DND-41 (cell line): ENCODE measurements around the gene FXYD5.

Experiments
- ATAC-seq: fragments of 200-7000 bp; cut with Tn5 transposase; 3 replicates; pipeline ENCODE4 v1.9.1; 2021; ENCODE audit warnings: low read depth; ENCODE audit not compliant: insufficient read depth
- DNase-seq: peaks from one replicate; pipeline ENCODE4 v3.0.0-alpha.2; 2020
- H2AFZ ChIP-seq: 2 replicates; pipeline ENCODE4 v1.6.0; 2012; ENCODE audit warnings: low read depth, low read length
- H3K27ac ChIP-seq: 2 replicates; pipeline ENCODE4 v1.5.1; 2012; ENCODE audit warnings: low read length, inconsistent platforms
- H3K27me3 ChIP-seq: fragments of 200-600 bp; sonication (generic); 2 replicates; pipeline ENCODE4 v1.6.0; 2012; ENCODE audit warnings: low read length, mild to moderate bottlenecking, inconsistent platforms; ENCODE audit not compliant: insufficient read depth, poor library complexity
- H3K36me3 ChIP-seq: 2 replicates; pipeline ENCODE4 v1.5.1; 2012; ENCODE audit warnings: low read length, inconsistent platforms; ENCODE audit not compliant: insufficient read depth
- H3K4me1 ChIP-seq: 2 replicates; pipeline ENCODE4 v1.5.1; 2012; ENCODE audit warnings: mild to moderate bottlenecking, low read length; ENCODE audit not compliant: insufficient read depth
- H3K4me2 ChIP-seq: 2 replicates; pipeline ENCODE4 v1.6.0; 2012; ENCODE audit warnings: mild to moderate bottlenecking, moderate library complexity, low read length, inconsistent platforms; ENCODE audit not compliant: insufficient read depth
- H3K4me3 ChIP-seq, 2 experiments: fragments of 200-600 bp in 1 of 2; shearing (Covaris generic) in 1 of 2; 2 replicates each; pipeline ENCODE4 v1.5.1; 2012 to 2016; ENCODE audit warnings: inconsistent platforms in 2 of 2, low read length in 2 of 2, mild to moderate bottlenecking in 2 of 2, low read depth in 1 of 2, moderate library complexity in 1 of 2
- H3K79me2 ChIP-seq: 2 replicates; pipeline ENCODE4 v1.6.0; 2012; ENCODE audit warnings: low read length, inconsistent platforms; ENCODE audit not compliant: insufficient read depth
- H3K9ac ChIP-seq: 2 replicates; pipeline ENCODE4 v1.6.0; 2012; ENCODE audit warnings: low read depth, mild to moderate bottlenecking, inconsistent platforms, low read length, moderate library complexity
- H3K9me3 ChIP-seq: 2 replicates; pipeline ENCODE4 v1.5.1; 2012; ENCODE audit warnings: low read length, moderate library complexity, mild to moderate bottlenecking, inconsistent platforms; ENCODE audit not compliant: insufficient read depth, severe bottlenecking
- H4K20me1 ChIP-seq: 2 replicates; pipeline ENCODE4 v1.6.0; 2012; ENCODE audit warnings: low read length; ENCODE audit not compliant: insufficient read depth
- CTCF ChIP-seq: IDR thresholded peaks from 2 replicates; pipeline ENCODE4 v1.5.1; 2012; ENCODE audit warnings: borderline replicate concordance, low read length, moderate library complexity, mild to moderate bottlenecking; ENCODE audit not compliant: poor library complexity, severe bottlenecking; ENCODE audit errors: extremely low read depth
- EZH2 ChIP-seq: IDR thresholded peaks from 3 replicates; pipeline ENCODE4 v1.6.1; 2012; ENCODE audit warnings: borderline replicate concordance, low read depth, mild to moderate bottlenecking, moderate library complexity, low read length, inconsistent platforms; ENCODE audit not compliant: severe bottlenecking

Gene FXYD5

GRCh38 chr19:35212241-35212640 is 57.7 kb downstream of the FXYD5 start:
- H3K27me3 ChIP-seq = peaks cover 3% of the 10 kb centered on the region
- H3K4me2 ChIP-seq = no peak overlapping the region
- ATAC-seq (no peak), DNase-seq (no peak)
- peaks cover 7% of the 10 kb centered on the region for H3K4me1 ChIP-seq
- no peak overlapping the region for H3K4me3 ChIP-seq
- H3K27ac ChIP-seq = no peak overlapping the region
- no peaks in the 10 kb centered on the region for H3K36me3 ChIP-seq
- peaks cover 3% of the 10 kb centered on the region; the same call in 1 of the 2 replicates for H4K20me1 ChIP-seq
- H3K79me2 ChIP-seq = no peaks in the 10 kb centered on the region
- H3K9me3 ChIP-seq = no peaks in the 10 kb centered on the region
- no peak overlapping the region for H3K9ac ChIP-seq
- TF ChIP-seq CTCF (no peak), EZH2 (no peak)
- H2AFZ ChIP-seq = no peak overlapping the region

GRCh38 chr19:35213663-35214632 is 59.4 kb downstream of the FXYD5 start:
- H3K27me3 ChIP-seq = peaks cover 3% of the 10 kb centered on the region
- no peaks in the 10 kb centered on the region for H3K36me3 ChIP-seq
- no peak overlapping the region for H3K27ac ChIP-seq
- H3K4me1 ChIP-seq = peaks cover 7% of the 10 kb centered on the region
- no peak overlapping the region for H3K4me2 ChIP-seq
- H2AFZ ChIP-seq = no peak overlapping the region
- H3K79me2 ChIP-seq = no peaks in the 10 kb centered on the region
- H3K9ac ChIP-seq = no peak overlapping the region
- no peak for TF ChIP-seq CTCF
- TF ChIP-seq EZH2 = no peak
- H3K9me3 ChIP-seq = no peaks in the 10 kb centered on the region
- peaks cover 3% of the 10 kb centered on the region; the same call in 1 of the 2 replicates for H4K20me1 ChIP-seq
- DNase-seq (peak; percentile 37), ATAC-seq (peak; percentile 62; the same call in 2 of the 3 replicates)
- no peak overlapping the region for H3K4me3 ChIP-seq

GRCh38 chr19:35214766-35215422 is 60.4 kb downstream of the FXYD5 start:
- peaks cover 3% of the 10 kb centered on the region; the same call in 1 of the 2 replicates for H4K20me1 ChIP-seq
- peaks cover 7% of the 10 kb centered on the region for H3K4me1 ChIP-seq
- H2AFZ ChIP-seq = no peak overlapping the region
- no peak overlapping the region for H3K4me2 ChIP-seq
- no peak for ATAC-seq
- no peak for DNase-seq
- H3K27ac ChIP-seq = no peak overlapping the region
- TF ChIP-seq EZH2 = no peak
- no peak for TF ChIP-seq CTCF
- no peaks in the 10 kb centered on the region for H3K9me3 ChIP-seq
- no peak overlapping the region for H3K4me3 ChIP-seq
- no peak overlapping the region for H3K9ac ChIP-seq
- H3K79me2 ChIP-seq = no peaks in the 10 kb centered on the region
- no peaks in the 10 kb centered on the region for H3K36me3 ChIP-seq
- H3K27me3 ChIP-seq = peaks cover 3% of the 10 kb centered on the region
